Brain microvascular endothelial cell (primary cell): Measurements from ENCODE around the gene SCPEP1.

Experiments used
- DNase-seq: peaks from one replicate; pipeline ENCODE4 v3.0.0-alpha.2; 2020
- H3K27ac ChIP-seq: fragments of 250-450 bp; sonication (Bioruptor Pico); 2 replicates; pipeline ENCODE4 v1.5.1; 2020; ENCODE audit warnings: mild to moderate bottlenecking, moderate library complexity
- H3K27me3 ChIP-seq: fragments of 250-450 bp; sonication (Bioruptor Pico); replicated peaks from 2 replicates; pipeline ENCODE4 v1.5.1; 2020; ENCODE audit warnings: mild to moderate bottlenecking
- H3K36me3 ChIP-seq: fragments of 250-450 bp; sonication (Bioruptor Pico); replicated peaks from 2 replicates; pipeline ENCODE4 v1.5.1; 2020; ENCODE audit warnings: mild to moderate bottlenecking
- H3K4me3 ChIP-seq: 2 replicates; pipeline ENCODE4 v1.5.1; 2011; ENCODE audit warnings: low read depth, mild to moderate bottlenecking, control low read depth, low read length, moderate library complexity
- in situ Hi-C: cut with HindIII; loops from 2 replicates; pipeline ENCODE4 v1.10.0; 2017; ENCODE audit warnings: low sequenced_read_pairs, low pct_ligation_motif_present
- TF ChIP-seq, protein P1 (sequence below): IDR thresholded peaks from 2 replicates; pipeline ENCODE4 v1.5.1; 2011; ENCODE audit warnings: low read depth, mild to moderate bottlenecking, moderate library complexity, low read length, control low read depth, inconsistent platforms; ENCODE audit errors: missing control alignments

Gene SCPEP1

DNA sequence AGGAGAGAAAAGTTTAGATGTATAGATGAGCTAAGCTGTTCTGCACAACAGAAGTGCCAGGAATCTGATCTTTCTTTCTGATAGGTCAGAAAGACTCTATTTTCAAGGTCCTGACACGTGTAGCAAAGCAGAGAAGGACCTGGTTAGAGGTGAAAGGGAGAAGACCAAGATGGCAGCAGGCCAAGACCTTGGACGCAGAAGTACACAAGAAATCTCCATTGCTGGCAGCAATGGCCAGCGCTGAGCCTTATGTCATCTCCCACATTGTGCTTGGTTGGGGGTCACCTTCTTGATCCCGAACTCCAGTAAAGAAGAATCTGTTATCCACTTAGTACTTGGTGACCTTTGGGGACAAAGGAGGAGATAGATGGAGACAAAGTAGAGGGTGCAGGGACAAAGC, 65.3 kb downstream of the SCPEP1 start:
- H3K27me3 ChIP-seq = peaks cover 21% of the 10 kb centered on the region
- no peak for DNase-seq

DNA sequence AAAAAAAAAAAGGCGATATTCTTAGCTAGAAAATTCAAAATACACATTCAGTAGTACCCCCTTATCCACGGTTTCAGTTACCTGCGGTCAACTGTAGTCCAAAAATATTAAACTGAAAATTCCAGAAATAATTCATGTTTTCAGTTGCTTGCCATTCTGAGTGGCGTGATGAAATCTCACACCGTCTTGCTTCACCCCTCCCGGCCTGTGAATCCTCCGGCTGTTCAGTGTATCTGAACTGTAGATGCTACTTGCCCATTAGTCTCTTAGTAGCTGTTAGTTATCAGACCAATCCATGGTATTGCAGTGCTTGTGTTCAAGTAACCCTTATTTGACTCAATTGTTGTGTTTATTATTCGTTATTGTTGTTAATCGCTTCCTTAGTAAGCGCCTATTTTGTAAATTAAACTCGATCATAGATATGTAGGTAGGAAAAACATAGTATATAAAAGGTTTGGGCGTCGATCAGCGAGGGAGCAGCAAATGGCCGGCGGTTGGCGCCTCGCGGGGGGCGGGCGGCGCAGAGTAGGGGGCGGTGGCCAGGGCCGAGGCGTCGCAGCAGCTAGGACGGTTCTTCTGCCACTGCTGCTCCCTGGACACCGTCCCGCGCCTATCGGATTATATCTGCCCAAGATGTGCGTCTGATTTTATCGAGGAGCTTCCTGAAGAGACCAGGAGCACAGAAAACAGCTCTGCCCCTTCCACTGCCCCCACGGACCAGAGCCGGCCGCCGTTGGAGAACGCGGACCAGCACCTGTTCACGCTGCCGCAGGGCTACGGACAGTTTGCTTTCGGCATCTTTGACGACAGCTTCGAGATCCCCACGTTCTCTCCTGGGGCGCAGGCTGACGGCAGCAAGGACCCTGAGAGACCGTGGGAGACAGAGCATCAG, 67.3 kb downstream of the SCPEP1 start:
- TF ChIP-seq, protein P1, sequence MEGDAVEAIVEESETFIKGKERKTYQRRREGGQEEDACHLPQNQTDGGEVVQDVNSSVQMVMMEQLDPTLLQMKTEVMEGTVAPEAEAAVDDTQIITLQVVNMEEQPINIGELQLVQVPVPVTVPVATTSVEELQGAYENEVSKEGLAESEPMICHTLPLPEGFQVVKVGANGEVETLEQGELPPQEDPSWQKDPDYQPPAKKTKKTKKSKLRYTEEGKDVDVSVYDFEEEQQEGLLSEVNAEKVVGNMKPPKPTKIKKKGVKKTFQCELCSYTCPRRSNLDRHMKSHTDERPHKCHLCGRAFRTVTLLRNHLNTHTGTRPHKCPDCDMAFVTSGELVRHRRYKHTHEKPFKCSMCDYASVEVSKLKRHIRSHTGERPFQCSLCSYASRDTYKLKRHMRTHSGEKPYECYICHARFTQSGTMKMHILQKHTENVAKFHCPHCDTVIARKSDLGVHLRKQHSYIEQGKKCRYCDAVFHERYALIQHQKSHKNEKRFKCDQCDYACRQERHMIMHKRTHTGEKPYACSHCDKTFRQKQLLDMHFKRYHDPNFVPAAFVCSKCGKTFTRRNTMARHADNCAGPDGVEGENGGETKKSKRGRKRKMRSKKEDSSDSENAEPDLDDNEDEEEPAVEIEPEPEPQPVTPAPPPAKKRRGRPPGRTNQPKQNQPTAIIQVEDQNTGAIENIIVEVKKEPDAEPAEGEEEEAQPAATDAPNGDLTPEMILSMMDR = no peak
- Histone ChIP-seq H3K27ac (no peak overlapping the region), H3K36me3 (no peaks in the 10 kb centered on the region), H3K27me3 (peaks cover 21% of the 10 kb centered on the region), H3K4me3 (peak overlapping the region; percentile 22)
- DNase-seq = no peak
- in situ Hi-C loops = no loop called here

More for the DNA sequence above, 65.3 kb downstream of the SCPEP1 start:
- no peak overlapping the region for H3K4me3 ChIP-seq
- in situ Hi-C loops = no loop called here
- TF ChIP-seq, protein P1 = no peak
- H3K36me3 ChIP-seq = no peaks in the 10 kb centered on the region
- H3K27ac ChIP-seq = no peak overlapping the region

DNA sequence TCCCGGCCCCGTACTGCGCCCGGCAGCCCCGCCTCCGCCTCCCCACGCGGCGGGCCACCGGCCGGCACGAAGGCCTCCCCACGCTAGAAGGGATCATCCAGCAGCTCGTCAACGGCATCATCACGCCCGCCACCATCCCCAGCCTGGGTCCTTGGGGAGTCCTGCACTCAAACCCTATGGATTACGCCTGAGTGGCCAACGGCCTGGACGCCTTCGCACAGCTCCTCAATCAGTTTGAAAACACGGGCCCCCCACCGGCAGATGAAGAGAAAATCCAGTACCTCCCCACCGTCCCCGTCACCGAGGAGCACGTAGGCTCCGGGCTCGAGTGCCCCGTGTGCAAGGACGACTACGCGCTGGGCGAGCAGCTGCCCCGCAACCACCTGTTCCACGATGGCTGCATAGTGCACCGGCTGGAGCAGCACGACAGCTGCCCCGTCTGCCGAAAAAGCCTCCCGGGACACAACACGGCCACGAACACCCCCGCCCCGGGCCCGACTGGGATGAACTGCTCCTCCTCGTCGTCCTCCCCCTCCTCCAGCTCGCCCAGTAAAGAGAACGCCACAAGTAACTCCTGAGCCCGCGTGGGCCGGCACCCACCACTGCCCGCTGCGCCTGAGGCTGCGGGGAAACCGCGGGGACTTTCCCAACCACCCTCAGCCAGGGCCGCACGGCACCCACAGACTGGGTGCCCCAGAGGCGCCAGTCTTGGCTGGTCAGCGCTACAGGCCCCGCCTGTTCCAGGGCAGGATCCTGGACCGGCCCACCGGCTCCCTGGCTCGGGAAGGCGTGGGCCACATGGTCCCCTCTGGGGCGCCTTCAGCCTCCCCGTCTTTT, 68.2 kb downstream of the SCPEP1 start:
- TF ChIP-seq, protein P1 = no peak
- Histone ChIP-seq H3K27ac (no peak overlapping the region), H3K27me3 (peaks cover 21% of the 10 kb centered on the region), H3K4me3 (peak overlapping the region; percentile 12), H3K36me3 (no peaks in the 10 kb centered on the region)
- in situ Hi-C loops = no loop called here
- DNase-seq = no peak

DNA sequence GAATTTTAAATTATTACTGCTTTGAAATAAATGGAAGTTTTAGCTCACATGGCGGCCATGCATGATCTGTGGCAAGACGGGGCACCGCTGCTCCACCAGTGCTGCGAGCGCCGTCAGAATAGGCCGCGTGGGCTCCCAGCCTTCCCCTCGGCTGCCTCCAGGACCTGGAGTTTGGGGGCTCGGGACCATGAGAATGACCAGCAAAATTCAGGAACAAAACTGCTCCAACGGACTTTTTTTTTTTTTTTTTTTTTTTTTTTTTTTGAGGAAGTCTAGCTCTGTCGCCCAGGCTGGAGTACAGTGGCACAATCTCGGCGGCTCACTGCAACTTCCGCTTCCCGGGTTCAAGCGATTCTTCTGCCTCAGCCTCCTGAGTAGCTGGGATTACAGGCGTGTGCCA, 68.8 kb downstream of the SCPEP1 start:
- no peak overlapping the region for H3K27ac ChIP-seq
- in situ Hi-C loops = no loop called here
- H3K4me3 ChIP-seq = no peak overlapping the region
- TF ChIP-seq, protein P1 = no peak
- DNase-seq = no peak
- no peaks in the 10 kb centered on the region for H3K36me3 ChIP-seq
- peaks cover 21% of the 10 kb centered on the region for H3K27me3 ChIP-seq

DNA sequence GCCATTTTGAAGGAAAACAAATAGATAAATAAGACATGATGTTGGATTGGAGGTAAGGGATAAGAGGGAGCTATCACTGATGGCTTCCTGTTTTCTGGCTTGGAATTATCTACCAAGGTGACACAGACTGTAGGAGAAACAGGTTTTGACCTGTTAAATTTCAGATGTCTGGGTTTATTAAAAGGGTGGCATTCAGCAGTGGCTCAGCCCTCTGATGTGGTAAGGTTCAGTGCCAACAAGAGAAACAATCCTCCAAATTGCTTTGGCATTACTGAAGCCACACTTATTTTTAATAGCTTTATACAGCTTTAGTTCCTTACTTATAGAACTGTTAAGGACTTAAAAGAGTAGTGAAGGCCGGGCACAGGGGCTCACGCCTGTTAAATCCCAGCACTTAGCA, 70.2 kb downstream of the SCPEP1 start:
- no peaks in the 10 kb centered on the region for H3K36me3 ChIP-seq
- H3K27me3 ChIP-seq = peaks cover 21% of the 10 kb centered on the region
- TF ChIP-seq, protein P1 = no peak
- no peak overlapping the region for H3K4me3 ChIP-seq
- no peak for DNase-seq
- H3K27ac ChIP-seq = no peak overlapping the region
- in situ Hi-C loops = no loop called here
